Activated CD4-positive, alpha-beta T cell treated with anti-CD3 and anti-CD28 coated beads, Interleukin-2, amount 10 ng/mL, durations not matched to agents 7 days and 5 days (primary cell): ENCODE data around the gene C2CD3. TPM values are rescaled to one million over a fixed set of nuclear protein-coding genes. Genes with fewer than 3 reads are reported as not detected.

ENCODE experiments used
- total RNA-seq, 2 experiments: library from RNA; stranded (reverse); gene quantifications; one replicate each; pipeline ENCODE4 v1.2.3, GENCODE V29; 2021

Gene C2CD3
- total RNA-seq, 2 experiments from 2014 or later = 34.0 to 39.1 TPM

Other genes starting within 250 kb of the C2CD3 start
- gene DNAJB13, start 220.0 kb downstream of the C2CD3 start, total RNA-seq = under 1 TPM; 0.15 to 0.31 TPM
- gene UCP2, start 188.2 kb downstream of the C2CD3 start, total RNA-seq = 100 to 1,000 TPM; 326 to 344 TPM
- 1 to 10 TPM; 2.5 to 3.2 TPM for gene UCP3, start 161.9 kb downstream of the C2CD3 start, total RNA-seq
- 10 to 100 TPM; 21.3 to 25.9 TPM for gene PPME1, start 287 bp upstream of the C2CD3 start, total RNA-seq
- not detected for gene P4HA3, start 140.6 kb upstream of the C2CD3 start, total RNA-seq
- 1 to 10 TPM; 8.4 to 9.9 TPM for gene PGM2L1, start 227.4 kb upstream of the C2CD3 start, total RNA-seq